Measurements from ENCODE around the gene SYCP2.

The SYCP2 gene

GRCh38 chr20:59832406-59833363, 100.8 kb downstream of the SYCP2 start:
- no peak for DNase-seq

GRCh38 chr20:59831916-59832270, 101.5 kb downstream of the SYCP2 start:
- DNase-seq = no peak

GRCh38 chr20:59831024-59831915, 102.2 kb downstream of the SYCP2 start:
- no peak for DNase-seq

- DNase-seq = no peak
These were observed 102.8 kb downstream of the SYCP2 start for GRCh38 chr20:59830665-59831023.

GRCh38 chr20:59829786-59830664, 103.4 kb downstream of the SYCP2 start:
- no peak for DNase-seq

GRCh38 chr20:59829054-59829785, 104.2 kb downstream of the SYCP2 start:
- DNase-seq = no peak

GRCh38 chr20:59828125-59829053, 105.0 kb downstream of the SYCP2 start:
- DNase-seq = no peak

GRCh38 chr20:59827138-59828056, 106.0 kb downstream of the SYCP2 start:
- DNase-seq = no peak

- DNase-seq = no peak
These were observed 107.3 kb downstream of the SYCP2 start for GRCh38 chr20:59825944-59826759.

GRCh38 chr20:59825563-59825920, 107.9 kb downstream of the SYCP2 start:
- DNase-seq = no peak

- DNase-seq = no peak
These were observed 108.5 kb downstream of the SYCP2 start for GRCh38 chr20:59824711-59825562.

GRCh38 chr20:59823491-59824259, 109.8 kb downstream of the SYCP2 start:
- DNase-seq = no peak

GRCh38 chr20:59823030-59823423, 110.4 kb downstream of the SYCP2 start:
- DNase-seq = no peak

- DNase-seq = no peak
These were observed 111.0 kb downstream of the SYCP2 start for GRCh38 chr20:59822291-59823029.

- DNase-seq = no peak
These were observed 111.6 kb downstream of the SYCP2 start for GRCh38 chr20:59821788-59822187.

GRCh38 chr20:59821201-59821600, 112.2 kb downstream of the SYCP2 start:
- DNase-seq = no peak
